HG03159 (cell line): ENCODE results near the gene SEPTIN10.
"Not testable (repeated sequence)": the region's sequence is repeated elsewhere in the genome, so short reads cannot be mapped to it uniquely, and the experiment has no call there.

Source experiments
- ATAC-seq: cut with Tn5 transposase; IDR thresholded peaks from one replicate; pipeline ENCODE4 v1.9.1; 2021; ENCODE audit warnings: mild to moderate bottlenecking, moderate library complexity; ENCODE audit not compliant: unreplicated experiment

SEPTIN10 gene

DNA sequence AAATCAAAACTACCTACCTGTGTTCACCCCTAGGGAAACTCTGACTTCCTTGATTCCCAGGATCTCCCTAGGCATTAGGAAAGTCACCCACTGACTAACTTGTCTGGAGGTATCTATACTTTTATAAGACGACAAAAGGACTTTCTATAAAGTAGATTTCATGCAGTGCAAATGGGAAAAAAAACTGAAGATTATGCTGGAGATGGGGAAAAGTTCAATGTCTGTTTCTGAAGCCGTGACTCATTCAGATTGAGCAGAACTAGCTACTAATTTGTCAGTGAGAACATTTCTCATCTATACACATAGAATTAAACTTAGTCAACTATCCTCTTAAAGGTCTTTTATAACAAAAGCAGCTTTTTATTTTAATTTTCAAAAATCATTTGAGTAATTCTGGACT is 6.0 kb downstream of the SEPTIN10 start:
- ATAC-seq = no peak

DNA sequence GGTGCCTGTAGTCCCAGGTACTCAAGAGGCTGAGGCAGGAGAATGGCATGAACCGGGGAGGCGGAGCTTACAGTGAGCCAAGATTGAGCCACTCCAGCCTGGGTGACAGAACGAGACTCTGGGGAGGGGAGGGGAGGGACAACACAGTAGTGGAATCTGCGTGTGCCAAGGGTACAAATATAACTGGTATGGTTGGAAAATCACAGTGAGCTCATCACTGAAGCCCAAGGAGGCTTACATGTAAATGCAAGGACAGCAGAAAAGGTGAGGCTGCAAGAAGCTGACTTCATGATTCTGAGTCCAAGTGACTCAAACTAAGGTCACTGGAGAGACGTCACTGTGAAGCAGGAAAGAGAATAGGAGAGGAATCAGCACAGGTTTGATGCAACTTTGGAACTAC is 9.2 kb downstream of the SEPTIN10 start:
- no peak for ATAC-seq

DNA sequence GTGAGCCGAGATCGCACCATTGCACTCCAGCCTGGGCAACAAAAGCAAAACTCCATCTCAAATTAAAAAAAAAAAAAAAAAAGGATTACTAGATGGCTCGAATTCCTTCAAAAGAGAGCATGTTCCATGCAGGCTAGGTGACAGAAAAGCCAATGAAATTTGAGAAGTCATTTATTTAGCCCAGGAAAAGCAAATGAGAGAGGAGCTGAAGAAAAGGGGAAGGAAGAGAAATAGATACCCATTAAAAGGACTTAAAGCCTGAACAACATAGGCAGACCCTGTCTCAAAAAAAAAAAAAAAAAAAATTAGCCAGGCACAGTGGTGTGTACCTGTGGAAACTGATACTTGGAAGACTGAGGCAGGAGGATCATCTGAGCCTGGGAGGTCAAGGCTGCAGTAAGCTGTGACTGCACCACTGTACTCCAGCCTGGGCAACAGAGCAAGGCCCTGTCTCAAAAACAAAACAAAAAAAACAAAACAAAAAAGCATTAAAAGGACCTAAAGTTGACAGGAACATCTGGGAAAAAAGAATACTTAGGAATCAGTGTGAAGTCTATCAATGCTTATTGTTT is 11.1 kb downstream of the SEPTIN10 start:
- ATAC-seq = no peak

GRCh38 chr2:109601783-109602182 is 12.0 kb downstream of the SEPTIN10 start:
- no peak for ATAC-seq

DNA sequence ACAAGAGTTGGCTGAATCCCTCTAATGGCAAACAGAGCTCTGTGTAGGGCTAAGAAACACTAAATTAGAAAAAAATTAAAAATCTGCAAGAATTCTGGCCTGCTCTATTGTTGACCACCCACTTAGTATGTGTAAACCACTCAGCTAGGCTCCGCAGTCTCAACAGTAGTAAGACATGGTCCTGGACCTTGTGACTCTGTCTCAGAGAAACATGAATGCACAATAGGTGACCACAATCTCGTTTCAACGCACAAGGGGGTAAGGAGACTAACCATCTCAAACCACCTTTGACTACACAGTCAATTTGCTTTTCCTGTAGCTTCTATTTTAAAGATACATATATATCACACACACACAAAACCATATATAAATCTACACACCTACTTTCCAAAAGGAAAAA is 16.5 kb downstream of the SEPTIN10 start:
- no peak for ATAC-seq

DNA sequence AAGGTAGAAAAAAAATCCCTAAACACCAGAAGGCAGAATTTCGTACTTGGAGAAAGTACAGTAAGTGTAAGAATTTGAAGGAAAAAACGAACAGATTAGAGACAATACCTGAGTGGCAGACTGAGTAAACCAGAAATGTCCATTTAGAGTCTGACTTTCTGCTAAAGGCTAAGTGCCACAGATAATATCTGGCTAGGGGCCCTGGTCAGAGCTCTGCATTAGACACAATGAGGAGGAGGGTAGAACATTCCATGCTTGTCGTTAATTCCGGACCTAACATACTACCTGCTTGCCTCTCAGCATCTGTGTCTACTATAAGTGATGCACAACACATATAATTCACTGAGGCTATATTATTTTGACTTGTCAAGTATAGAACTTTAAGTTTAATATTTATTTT is 18.1 kb downstream of the SEPTIN10 start:
- no peak for ATAC-seq

DNA sequence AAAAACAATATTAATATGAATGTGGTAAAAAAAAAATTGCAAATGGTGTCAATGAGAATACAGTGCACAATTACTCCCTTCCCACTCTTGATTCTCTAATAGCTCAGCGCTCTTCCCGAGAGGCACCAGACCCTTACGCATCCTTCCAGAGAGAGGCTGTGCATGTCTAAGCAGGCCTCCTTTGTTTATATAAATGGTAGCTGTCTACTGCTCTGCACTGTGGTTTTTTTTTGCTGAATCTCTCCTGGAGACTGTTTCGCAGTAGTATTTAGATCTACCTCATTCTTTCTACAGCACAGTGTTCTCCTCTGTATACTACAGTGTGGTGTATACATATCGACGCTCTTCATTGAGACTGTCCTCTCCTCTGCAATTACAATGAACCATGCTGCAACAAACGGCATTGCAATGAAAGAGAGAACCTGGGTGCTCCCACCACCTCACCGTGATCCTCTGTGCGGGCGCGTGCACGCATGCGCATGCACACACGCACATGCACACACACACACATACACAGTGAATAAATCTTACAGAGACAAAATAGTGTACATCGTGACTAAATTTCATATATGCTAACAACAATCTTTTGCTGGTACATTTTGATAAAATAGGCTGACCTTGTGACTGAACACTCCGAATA is 19.4 kb downstream of the SEPTIN10 start:
- no peak for ATAC-seq

- no peak for ATAC-seq
Measured at GRCh38 chr2:109592905-109593304, 20.9 kb downstream of the SEPTIN10 start.

DNA sequence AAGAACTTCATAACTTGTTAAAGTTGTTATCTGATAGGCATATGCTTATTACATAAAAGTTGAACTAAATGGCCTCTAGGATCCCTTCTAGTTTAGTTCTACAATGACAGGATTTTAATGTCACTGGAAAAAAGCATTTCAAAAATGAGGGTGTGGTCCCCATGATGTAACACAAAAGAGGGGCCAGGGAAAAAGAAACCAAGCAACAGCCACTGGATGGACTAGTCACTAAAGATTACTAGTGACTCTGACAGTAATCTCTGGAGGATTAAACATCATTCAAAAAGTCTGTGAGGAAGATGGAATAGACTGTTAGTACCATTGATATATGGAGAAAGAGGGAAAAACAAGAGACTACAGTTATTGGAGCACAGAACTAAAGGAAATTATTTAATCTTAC is 22.6 kb downstream of the SEPTIN10 start:
- no peak for ATAC-seq

DNA sequence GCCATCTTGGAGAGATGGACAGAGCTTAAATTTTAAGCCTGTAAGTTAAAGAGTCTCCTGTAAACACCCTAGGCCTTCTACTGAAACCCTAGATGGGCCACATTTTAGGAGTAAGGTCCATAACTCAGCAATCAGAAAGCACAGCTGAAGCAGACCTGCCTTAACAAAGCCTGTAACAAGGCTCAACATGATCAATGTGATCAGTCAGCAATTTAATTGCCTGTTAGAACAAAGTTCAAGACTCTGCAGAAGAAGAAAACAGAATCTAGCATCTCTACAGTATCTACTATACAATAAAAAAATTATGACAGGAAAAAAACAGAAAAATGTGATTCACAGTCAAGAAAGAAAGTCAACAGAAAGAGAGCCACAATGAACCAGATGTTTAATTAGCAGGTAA is 27.1 kb downstream of the SEPTIN10 start:
- no peak for ATAC-seq

- no peak for ATAC-seq
Measured at GRCh38 chr2:109582928-109583895, 30.6 kb downstream of the SEPTIN10 start.

- ATAC-seq = not testable (repeated sequence)
Measured at GRCh38 chr2:109577630-109578029, 36.1 kb downstream of the SEPTIN10 start.

DNA sequence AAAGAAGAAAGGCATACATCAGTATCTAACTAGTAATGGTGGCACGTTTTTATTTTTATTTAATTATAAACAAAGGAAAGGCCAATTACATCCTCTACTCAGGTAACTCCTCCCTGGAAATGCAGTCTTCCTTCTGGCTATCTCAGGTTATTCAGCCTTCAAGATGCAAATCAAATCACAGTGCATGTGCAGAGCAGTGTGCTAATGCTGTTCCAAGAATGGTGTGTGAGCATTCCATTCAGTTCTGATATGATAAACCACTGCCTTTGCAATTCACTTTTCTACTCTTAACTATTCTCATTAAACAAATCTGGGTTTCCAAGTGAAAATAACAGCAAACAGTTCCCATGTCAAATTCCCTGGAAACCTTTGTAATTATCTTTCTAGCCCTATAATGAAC is 38.4 kb downstream of the SEPTIN10 start:
- no peak for ATAC-seq

GRCh38 chr2:109563980-109564550 is 49.7 kb downstream of the SEPTIN10 start:
- ATAC-seq = no peak

DNA sequence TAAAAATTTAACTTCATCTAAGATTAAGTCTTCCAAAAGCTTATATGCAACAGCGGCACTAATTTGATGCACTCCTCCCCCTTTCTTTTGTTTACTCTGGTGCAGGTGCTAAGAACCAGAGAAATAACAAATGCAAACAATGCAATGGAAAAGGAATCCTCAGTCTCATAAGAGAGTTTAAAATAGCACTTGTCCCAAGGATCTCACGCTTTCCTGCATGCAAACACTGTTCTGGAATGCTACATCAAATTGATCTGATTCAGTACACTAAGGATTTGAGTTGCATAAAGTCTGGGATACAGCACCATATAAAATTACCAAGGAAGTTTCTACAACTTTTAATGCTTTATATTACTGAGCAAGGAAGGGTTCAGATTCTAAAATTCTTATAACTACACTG is 50.5 kb downstream of the SEPTIN10 start:
- no peak for ATAC-seq

DNA sequence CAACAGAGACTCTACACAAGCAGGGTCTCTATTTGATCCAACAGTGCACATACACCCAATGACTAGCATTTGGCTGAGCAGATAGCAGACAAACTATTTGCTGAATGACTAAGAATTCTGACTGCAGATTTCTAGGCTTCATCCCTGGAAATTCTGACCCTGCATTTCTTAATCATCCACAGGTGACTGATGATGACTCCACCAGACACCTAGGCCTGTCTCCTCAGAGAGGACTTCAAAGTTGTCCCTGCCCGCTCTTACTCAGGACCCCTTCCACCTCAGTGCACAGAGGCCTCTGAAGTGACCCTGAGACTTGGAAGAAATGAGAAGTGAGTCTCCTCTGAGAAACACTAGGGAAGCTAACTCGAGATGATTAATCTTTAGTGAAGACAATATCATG is 51.3 kb downstream of the SEPTIN10 start:
- no peak for ATAC-seq

GRCh38 chr2:109560265-109560664 is 53.5 kb downstream of the SEPTIN10 start:
- no peak for ATAC-seq

DNA sequence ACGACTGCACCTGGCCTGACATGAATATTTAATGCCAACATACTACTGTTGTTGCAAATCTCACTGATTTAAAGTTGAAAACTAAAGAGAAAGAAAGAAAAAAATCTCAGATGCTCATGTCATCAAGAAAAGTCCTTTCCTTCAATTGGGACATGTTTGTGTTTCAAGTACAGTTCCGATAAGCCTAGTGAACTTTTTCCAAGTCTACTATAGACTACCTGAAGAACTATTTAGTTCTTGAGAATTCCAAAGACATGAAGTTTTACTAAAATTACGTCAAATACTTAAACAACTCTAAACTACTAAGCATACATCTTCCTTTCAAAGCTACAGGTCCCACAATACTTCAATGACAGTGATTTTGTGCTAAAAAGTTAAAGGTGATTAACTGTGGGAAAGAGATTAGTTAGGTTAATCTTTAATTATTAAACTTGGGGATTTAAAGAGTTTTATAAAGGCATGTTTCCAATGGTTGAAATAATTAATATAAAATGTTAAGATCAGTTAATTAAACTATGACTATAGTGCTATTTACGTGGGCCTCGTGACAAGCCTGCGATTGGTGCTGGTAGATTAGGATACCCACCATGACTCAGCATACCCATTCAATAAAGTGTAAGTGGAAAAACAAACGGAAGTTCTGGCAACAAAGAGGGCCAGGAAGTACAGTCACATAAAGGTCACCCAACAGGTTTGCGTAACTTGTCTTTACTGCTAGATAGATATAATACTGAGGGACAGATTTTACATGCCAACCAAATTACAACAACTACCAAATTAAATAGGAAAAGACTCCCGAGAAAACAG is 55.5 kb downstream of the SEPTIN10 start:
- ATAC-seq = no peak

DNA sequence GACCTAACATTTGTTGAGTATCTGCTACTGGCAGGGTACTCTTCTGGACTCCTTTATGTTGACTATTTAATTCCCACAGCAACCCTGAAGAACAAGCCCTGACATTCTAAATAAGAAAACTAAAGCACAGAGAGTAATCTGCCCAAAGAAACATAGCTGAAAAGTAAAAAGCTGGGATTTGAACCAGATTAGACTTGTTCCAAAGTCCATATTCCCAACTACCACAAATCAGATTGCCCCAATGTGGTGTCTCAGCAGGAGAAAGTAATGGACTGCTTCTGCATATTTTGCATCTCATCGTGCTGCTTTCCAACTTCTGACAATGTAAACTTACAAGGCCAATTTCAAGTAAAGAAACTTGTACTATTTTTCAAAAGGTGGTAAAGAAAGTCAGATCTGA is 56.5 kb downstream of the SEPTIN10 start:
- no peak for ATAC-seq

DNA sequence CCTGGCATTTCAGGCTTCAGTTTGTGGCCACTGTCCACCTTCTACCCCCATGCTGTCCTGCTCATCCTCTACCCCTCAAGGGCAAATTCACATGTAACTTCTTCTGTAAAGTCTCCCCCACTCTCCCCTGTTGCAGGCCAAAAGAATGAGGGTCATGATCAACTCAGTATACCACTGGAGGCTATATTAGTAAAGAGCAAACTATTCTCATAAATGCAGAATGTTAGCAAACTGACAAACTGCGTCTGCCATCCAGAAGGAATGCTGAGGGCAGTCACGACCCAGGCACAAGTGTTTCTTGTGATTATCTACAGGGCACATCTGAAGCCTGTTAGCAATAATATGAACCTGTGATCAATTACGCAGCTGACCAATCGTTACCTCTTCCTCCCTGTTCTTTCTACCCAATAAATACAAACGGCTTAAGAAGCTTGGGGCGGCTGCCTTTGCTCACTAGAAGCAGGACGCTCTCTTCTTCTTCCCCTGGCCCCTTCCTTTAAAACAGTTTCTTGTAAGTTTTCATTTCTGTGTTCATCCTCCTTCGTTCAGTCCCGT is 58.3 kb downstream of the SEPTIN10 start:
- no peak for ATAC-seq
